Measurements from ENCODE around the gene NAIF1.
"Not testable (repeated sequence)": the region's sequence is repeated elsewhere in the genome, so short reads cannot be mapped to it uniquely, and the experiment has no call there.

The NAIF1 gene

DNA sequence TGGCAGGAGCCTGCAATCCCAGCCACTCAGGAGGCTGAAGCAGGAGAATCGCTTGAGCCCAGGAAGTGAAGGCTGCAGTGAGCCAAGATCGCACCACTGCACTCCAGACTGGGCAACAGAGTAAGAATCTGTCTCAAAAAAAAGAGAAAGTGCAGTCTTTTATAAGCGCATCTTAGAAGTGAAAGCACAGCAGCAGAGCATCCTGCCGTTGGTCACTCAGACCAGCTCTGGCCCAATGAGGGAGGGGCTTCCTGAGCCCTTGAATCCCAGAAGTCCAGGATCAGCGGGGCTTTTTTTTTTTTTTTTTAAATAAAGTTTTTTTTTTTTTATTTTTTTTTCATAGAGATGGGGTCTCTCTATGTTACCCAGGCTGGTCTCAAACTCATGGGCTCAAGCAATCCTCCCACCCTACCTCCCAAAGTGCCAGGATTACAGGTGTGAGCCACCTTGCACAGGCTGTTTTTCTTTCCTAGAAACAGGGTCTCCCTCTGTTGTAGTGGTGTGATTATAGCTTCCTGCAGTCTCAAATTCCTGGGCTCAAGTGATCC lies 42.3 kb downstream of the NAIF1 start:
- DNase-seq, result no peak

DNA sequence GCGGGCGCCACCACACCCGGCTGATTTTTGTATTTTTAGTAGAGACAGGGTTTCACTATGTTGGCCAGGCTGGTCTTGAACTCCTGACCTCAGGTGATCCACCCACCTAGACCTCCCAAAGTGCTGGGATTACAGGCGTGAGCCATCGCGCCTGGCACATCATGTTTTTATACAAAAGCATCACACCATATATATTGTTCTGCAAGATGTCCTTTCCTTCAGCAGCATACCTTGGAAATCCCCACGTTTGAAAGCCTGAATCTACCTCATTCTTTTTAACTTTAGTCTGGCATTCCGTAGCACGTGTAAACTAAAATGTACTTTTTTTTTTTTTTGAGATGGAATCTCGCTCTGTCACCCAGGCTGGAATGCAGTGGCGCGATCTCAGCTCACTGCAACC lies 43.4 kb downstream of the NAIF1 start:
- DNase-seq, result not testable (repeated sequence)

DNA sequence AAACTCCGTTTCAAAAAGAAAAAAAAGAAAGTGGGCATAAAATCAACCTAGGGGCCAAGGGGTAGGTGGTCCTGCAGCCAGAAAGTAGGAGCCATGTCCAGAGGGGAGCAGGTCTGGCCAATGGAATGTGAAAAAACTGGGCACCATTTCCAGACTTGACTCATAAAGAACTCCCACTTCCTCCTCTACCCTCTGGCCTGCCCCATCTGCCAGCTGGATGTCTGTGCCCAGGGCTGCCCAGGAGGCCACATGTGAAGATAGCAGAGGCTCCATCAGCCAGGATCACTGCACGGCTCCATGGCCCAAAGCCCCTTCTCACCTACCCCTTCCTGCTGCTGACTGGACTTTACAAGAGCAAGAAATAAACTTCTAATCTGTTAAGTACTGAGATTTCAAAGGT lies 44.2 kb downstream of the NAIF1 start:
- no peak for DNase-seq

DNA sequence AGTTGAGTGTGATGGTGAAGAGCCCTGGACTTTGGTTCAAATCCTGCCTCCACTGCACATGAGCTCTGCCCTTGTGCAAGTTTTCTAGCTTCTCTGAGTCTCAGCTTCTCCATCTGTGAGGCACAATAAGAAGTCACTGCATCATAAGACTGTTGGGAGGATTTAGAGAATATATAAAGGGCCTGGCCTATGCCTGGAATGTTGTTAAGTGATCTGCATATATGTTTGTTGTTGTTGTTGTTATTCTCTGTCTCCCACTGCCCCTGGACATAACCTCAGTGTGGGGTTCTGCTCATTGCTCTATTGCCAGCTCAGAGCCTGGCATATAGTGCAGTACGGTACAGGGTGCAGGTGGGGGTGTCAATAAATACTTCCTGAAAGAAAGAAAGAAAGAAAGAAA lies 46.0 kb downstream of the NAIF1 start:
- no peak for DNase-seq

DNA sequence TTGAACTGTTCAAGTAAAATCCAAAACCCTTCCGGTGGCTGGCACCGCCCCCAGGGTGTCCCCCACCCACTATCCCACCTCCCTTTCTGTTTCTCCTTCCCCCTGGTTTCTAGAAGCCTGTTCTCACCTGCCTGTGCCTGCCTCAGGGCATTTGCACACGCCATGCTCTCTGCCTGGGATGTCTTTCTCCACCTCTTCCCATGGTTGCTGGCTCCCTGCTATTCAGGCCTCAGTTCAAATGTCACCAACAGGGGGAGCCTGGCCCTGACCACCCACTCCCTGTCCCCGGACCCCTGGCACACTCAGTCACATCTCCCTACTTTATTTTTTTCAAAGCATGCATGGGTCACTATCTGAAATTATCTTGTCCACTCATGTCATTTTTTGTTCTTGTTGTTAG lies 46.4 kb downstream of the NAIF1 start:
- no peak for DNase-seq

DNA sequence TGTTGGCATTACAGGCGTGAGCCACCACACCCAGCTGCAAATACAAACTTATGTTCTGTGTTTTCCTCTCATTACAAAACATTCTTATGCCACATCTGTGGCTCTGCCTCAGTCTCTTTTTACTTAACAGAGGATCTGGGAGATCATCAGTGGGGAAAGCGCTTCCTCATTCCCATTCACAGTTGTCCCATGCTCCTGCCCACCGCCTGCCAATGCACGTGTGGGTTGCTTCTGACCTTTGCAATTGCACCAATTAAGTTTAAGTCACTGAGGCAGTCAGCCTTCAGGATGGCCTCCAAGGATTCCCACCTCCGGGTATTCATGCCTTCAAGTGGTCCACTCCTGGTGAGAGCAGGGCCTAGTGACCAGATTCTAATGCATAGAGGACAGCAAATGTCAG lies 51.4 kb downstream of the NAIF1 start:
- no peak for DNase-seq
